K562 (cell line): ENCODE data around the gene SNRNP70. TPM values are rescaled to one million over a fixed set of nuclear protein-coding genes. Genes with fewer than 3 reads are reported as not detected.

Experiments
- BCOR ChIP-seq: fragments of 450-650 bp; IDR thresholded peaks from 2 replicates; pipeline ENCODE4 v1.6.1; 2016
- CGGBP1 ChIP-seq: fragments of 250-450 bp; sonication (Bioruptor Pico); IDR thresholded peaks from 2 replicates; pipeline ENCODE4 v1.9.0; 2021; ENCODE audit warnings: mild to moderate bottlenecking
- CREBBP ChIP-seq: IDR thresholded peaks from one replicate; pipeline ENCODE4 v1.6.1; 2012; ENCODE audit warnings: low read depth, mild to moderate bottlenecking, control low read depth, inconsistent platforms, low read length
- DPF2 ChIP-seq: fragments of 450-650 bp; IDR thresholded peaks from 2 replicates; pipeline ENCODE4 v1.6.1; 2016
- E2F4 ChIP-seq: sonication (generic); formaldehyde crosslinking; IDR thresholded peaks from 2 replicates; pipeline ENCODE4 v1.8.0; 2022; ENCODE audit warnings: mild to moderate bottlenecking, low read depth, missing genetic modification reagents
- HES1 ChIP-seq: fragments of 450-650 bp; IDR thresholded peaks from 2 replicates; pipeline ENCODE4 v1.6.1; 2016; ENCODE audit warnings: low read depth, mild to moderate bottlenecking, moderate library complexity
- HOXB6 ChIP-seq: fragments of 250-450 bp; sonication (Bioruptor Pico); IDR thresholded peaks from 2 replicates; pipeline ENCODE4 v1.5.1; 2022; ENCODE audit warnings: mild to moderate bottlenecking, borderline replicate concordance
- ILK ChIP-seq: fragments of 450-650 bp; IDR thresholded peaks from 2 replicates; pipeline ENCODE4 v1.6.1; 2016; ENCODE audit warnings: missing genetic modification characterization, low read depth, mild to moderate bottlenecking, missing compliant biosample characterization, moderate library complexity, borderline replicate concordance
- NCOA1 ChIP-seq: fragments of 450-650 bp; IDR thresholded peaks from 2 replicates; pipeline ENCODE4 v1.6.1; 2016; ENCODE audit warnings: low read depth
- NFATC3 ChIP-seq: fragments of 450-650 bp; IDR thresholded peaks from 2 replicates; pipeline ENCODE4 v1.6.1; 2017; ENCODE audit warnings: mild to moderate bottlenecking
- PREB ChIP-seq: sonication (generic); formaldehyde crosslinking; IDR thresholded peaks from 2 replicates; pipeline ENCODE4 v1.8.1; 2023; ENCODE audit warnings: mild to moderate bottlenecking, missing genetic modification reagents
- RBM17 ChIP-seq: fragments of 200-400 bp; formaldehyde crosslinking; IDR thresholded peaks from 2 replicates; pipeline ENCODE4 v1.6.1; 2017; ENCODE audit warnings: low read depth, mild to moderate bottlenecking, low read length, borderline replicate concordance
- SIN3B ChIP-seq: fragments of 450-650 bp; IDR thresholded peaks from 2 replicates; pipeline ENCODE4 v1.6.1; 2017; ENCODE audit warnings: low read depth, mild to moderate bottlenecking, moderate library complexity
- TARDBP ChIP-seq: fragments of 450-650 bp; IDR thresholded peaks from 2 replicates; pipeline ENCODE4 v1.6.1; 2016
- TBP ChIP-seq: optimal IDR thresholded peaks from 2 replicates; pipeline ENCODE3; 2011; ENCODE audit warnings: low read depth, low read length, improper control_type of control experiment
- TEAD1 ChIP-seq, 2 experiments: fragments of 450-650 bp in 1 of 2; sonication (generic) in 1 of 2; formaldehyde crosslinking; IDR thresholded peaks; 2 replicates each; pipeline versions ENCODE4 v1.4.0 to v1.8.0; 2020 to 2022; ENCODE audit warnings: mild to moderate bottlenecking in 2 of 2, missing genetic modification reagents in 1 of 2
- XRCC5 ChIP-seq: fragments of 200-400 bp; formaldehyde crosslinking; IDR thresholded peaks from 2 replicates; pipeline ENCODE4 v1.6.1; 2017; ENCODE audit warnings: low read depth, mild to moderate bottlenecking, low read length
- ZBTB26 ChIP-seq: fragments of 450-650 bp; formaldehyde crosslinking; IDR thresholded peaks from 2 replicates; pipeline ENCODE4 v1.4.0; 2022; ENCODE audit warnings: missing genetic modification characterization
- ZNF175 ChIP-seq: fragments of 200-800 bp; sonication (Bioruptor generic); IDR thresholded peaks from 2 replicates; pipeline ENCODE4 v1.6.1; 2016; ENCODE audit warnings: low read depth, mild to moderate bottlenecking, missing genetic modification characterization, missing compliant biosample characterization
- ZNF232 ChIP-seq: sonication (generic); formaldehyde crosslinking; IDR thresholded peaks from 2 replicates; pipeline ENCODE4 v1.8.0; 2022; ENCODE audit warnings: mild to moderate bottlenecking, missing genetic modification reagents
- ZNF239 ChIP-seq: fragments of 250-450 bp; sonication (Bioruptor Pico); IDR thresholded peaks from 2 replicates; pipeline ENCODE4 v1.4.0; 2020; ENCODE audit warnings: mild to moderate bottlenecking
- ZNF408 ChIP-seq: fragments of 250-450 bp; sonication (Bioruptor Pico); IDR thresholded peaks from 2 replicates; pipeline ENCODE4 v1.4.0; 2020; ENCODE audit warnings: low read depth, mild to moderate bottlenecking, moderate library complexity
- ZNF668 ChIP-seq: fragments of 250-450 bp; sonication (Bioruptor Pico); IDR thresholded peaks from 2 replicates; pipeline ENCODE4 v1.8.0; 2022; ENCODE audit warnings: mild to moderate bottlenecking, inconsistent platforms
- polyA plus RNA-seq, 8 experiments: library from polyadenylated mRNA; depleted of rRNA in 4 of 8; stranded (reverse) in 5 of 8; unstranded in 3 of 8; fragments of >200 nt; fragmentation: Nextera tagmentation in 2 of 8; fragmentation: Illumina TruSeq in 1 of 8; extraction: Ambion mirVana in 2 of 8; extraction: Trizol in 1 of 8; gene quantifications; 2 replicates each; pipeline versions ENCODE4 v1.2.1 to v1.2.3, GENCODE V29; 2011 to 2014; ENCODE audit warnings: inconsistent platforms in 1 of 8, missing spikeins in 1 of 8
- total RNA-seq, 7 experiments: library from RNA; depleted of rRNA in 6 of 7; stranded (reverse); fragments of >200 nt in 6 of 7; fragmentation: Illumina TruSeq in 2 of 7; extraction: Trizol in 2 of 7; gene quantifications; 2 replicates each; pipeline versions ENCODE4 v1.2.1 to v1.2.3, GENCODE V29; 2011 to 2021; ENCODE audit warnings: low replicate concordance in 1 of 7

Gene SNRNP70
- total and polyA plus RNA-seq, 9 of the 15 experiments (the other 6 are each of a cell fraction or from before 2014, with no cell fraction given), result 2.8 to 496 (median 136) TPM

- no peak for TF ChIP-seq E2F4 (CRISPR knock-in tag)
- TF ChIP-seq CREBBP, result no peak
- TF ChIP-seq CGGBP1 (CRISPR knock-in tag), result no peak
- TF ChIP-seq TARDBP, result no peak
- no peak for TF ChIP-seq ZNF668 (CRISPR knock-in tag)
- no peak for TF ChIP-seq HOXB6 (CRISPR knock-in tag)
- TF ChIP-seq TEAD1 (CRISPR knock-in tag; IDR thresholded peaks at IDR 0.05), result peak in 1 of 2 experiments; percentile 34; a peak in 1 of 4 replicates
- no peak for TF ChIP-seq ZNF175 (CRISPR knock-in tag)
- TF ChIP-seq ZNF408, result no peak
- TF ChIP-seq RBM17, result no peak
- no peak for TF ChIP-seq ILK
- TF ChIP-seq DPF2, result peak; percentile 52; the same call in 1 of the 2 replicates
- no peak for TF ChIP-seq SIN3B
- TF ChIP-seq ZBTB26 (CRISPR knock-in tag), result 0 out of 2 replicates have a peak, but pooled peaks have one; percentile 12
- TF ChIP-seq PREB (CRISPR knock-in tag), result no peak
- no peak for TF ChIP-seq NFATC3
- no peak for TF ChIP-seq HES1
- no peak for TF ChIP-seq NCOA1
- no peak for TF ChIP-seq ZNF232 (CRISPR knock-in tag)
- TF ChIP-seq XRCC5, result no peak
- TF ChIP-seq ZNF239 (CRISPR knock-in tag), result no peak
- 0 out of 2 replicates have a peak, but pooled peaks have one; percentile 25 for TF ChIP-seq BCOR
- TF ChIP-seq TBP, result no peak
These were observed 43.4 kb downstream of the SNRNP70 start (continued) for GRCh38 chr19:49128545-49129237.
